HG03575 (cell line): ENCODE measurements around the gene FASTK.
A peak's percentile ranks its signal among the peaks of the same experiment; 100 is the strongest.
"Not testable (repeated sequence)": the region's sequence is repeated elsewhere in the genome, so short reads cannot be mapped to it uniquely, and the experiment has no call there.

ENCODE experiments used
- ATAC-seq: cut with Tn5 transposase; IDR thresholded peaks from one replicate; pipeline ENCODE4 v1.9.1; 2021; ENCODE audit not compliant: unreplicated experiment, insufficient number of reproducible peaks, low FRiP score; ENCODE audit errors: extremely low read depth

The FASTK gene

DNA sequence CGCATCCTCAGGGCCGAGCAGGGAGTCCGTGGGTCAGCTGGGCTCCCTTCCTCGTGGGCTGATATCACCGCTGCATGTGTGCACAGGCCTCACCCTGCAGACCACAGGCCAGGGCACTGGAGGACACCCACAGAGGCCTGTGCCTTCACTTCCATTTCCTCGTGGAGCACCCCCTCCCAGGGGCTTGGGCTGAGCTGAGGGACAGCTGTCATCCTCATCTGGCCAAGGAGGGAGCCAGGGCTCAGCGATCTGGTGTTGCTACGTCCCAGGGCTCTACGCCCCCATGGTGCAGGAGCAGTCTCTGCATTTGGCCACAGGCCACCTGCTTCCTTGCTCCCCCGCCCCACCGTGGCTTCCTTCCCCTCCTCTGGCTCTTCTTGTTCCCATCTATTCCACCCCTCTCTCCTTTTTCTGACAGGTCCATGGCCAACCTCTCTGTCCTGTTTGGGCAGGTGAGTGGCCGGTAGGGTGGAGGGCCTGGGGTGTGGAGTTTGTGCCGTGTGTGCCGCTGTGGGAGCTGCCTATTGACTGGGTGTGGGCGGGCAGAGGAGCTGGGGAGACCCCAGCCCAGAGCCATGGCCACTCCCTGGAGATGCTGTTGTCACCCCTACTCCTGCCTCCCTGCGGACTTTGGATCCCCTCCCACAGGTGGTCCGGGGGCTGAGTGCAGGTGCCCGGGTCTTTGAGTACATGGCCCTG lies 40.6 kb downstream of the FASTK start:
- ATAC-seq: no peak

DNA sequence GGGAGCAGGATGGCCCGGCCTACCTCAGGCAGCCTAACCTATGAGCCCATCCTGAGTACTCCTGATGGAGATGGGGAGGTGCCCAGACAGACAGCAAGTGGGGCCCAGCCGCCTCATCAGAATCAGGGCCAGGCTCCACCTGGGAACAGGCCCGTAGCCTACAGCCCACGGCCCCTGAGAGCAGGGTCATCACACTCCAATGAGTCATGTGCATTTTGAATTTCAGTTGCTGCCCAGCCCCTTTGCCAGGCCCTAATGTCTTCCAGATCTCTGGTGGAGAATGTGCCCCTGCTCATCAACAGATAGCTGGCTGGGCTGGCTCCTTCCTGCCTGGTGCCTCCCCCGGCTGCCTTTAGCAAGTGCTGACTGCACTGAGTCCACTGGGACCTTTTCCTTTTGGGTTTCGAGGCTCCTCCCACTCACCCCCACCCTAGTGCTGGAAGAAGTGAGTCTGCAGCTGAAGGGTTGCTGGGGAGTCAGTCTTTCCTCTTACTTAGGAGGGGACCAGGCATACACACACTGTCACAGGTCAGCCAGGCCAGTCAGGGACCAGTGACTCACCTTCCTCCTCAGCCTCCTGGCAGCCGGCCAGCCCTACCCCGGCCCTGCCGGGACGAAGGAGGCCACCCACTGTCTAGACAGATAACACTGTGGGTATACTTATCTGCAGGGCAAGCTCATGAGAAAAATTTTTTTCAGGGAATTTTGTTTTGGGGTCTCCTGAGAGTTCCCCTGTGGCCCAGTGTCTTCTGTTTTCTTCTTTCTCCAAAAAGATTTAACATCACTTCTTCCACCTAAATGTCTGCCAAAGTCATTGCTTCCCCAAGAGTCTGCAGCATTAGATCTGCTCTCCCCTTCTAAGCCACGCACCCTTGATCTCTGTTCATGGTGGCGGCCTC lies 41.4 kb downstream of the FASTK start:
- no peak for ATAC-seq

DNA sequence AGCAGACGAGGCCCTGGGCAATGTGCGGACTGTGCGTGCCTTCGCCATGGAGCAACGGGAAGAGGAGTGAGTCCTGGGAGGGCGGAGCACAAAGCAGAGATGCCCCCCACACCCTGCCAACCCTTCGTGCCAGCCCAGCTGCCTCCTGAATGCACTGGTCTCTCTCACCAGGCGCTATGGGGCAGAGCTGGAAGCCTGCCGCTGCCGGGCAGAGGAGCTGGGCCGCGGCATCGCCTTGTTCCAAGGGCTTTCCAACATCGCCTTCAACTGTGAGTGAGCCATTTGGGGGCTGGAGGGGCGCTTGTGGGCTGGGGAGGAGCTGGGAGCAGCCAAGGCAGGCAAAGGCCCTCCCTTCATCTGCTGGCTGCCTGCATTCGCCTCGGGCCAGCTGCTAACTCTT lies 44.7 kb downstream of the FASTK start:
- ATAC-seq: no peak

DNA sequence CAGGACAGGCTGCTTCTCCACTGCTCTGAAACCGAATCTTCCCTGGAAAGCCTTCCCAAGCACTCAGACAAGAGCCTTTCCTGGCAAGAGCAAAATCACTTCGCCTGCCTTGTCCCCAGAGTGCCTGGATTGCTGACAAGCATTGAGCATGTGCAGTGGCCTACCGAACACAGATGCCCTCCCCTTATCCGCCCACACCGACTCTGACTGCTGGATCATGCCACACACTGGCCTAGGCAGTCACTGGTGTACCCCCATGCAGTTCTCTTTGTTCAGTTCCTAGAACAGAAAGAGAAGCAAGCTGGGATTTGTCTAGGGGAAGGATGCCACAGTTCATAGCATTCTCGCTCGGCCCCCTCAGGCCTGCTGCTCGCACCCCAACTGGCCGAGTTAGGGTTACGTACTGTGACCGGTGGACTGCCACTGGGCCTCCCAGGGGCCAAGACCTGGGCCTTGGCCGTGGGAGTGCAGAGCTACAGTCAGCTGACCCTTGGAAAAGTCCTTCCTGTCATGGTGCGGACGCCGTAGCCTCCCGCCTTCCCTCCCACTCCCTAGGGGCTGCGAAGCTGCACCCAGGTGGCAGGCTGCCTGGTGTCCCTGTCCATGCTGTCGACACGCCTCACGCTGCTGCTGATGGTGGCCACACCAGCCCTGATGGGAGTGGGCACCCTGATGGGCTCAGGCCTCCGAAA lies 45.4 kb downstream of the FASTK start:
- ATAC-seq: no peak

DNA sequence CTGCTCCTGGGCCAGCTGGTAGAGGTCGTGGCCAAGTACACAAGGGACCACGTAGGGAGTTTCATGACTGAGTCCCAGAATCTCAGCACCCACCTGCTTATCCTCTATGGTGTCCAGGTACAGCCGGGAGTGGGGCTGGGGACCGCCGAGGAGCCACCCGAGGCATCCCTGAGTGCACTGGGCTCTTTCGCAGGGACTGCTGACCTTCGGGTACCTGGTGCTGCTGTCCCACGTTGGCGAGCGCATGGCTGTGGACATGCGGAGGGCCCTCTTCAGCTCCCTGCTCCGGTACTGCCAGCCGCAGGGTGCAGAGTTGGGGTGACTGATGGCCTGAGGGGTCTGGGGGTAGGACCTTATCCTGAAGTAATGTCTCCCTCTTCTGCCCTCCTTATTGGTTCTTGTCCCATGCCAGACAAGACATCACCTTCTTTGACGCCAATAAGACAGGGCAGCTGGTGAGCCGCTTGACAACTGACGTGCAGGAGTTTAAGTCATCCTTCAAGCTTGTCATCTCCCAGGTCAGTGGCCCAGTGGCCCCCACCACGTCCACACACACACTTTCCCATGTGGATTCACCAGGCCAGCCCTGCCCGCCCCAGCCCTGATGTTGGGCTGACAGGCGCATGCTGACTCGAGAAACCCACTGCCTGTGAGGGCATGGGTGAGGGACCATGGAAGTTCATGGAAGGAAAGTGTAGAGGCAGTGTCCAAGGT lies 46.1 kb downstream of the FASTK start:
- no peak for ATAC-seq

DNA sequence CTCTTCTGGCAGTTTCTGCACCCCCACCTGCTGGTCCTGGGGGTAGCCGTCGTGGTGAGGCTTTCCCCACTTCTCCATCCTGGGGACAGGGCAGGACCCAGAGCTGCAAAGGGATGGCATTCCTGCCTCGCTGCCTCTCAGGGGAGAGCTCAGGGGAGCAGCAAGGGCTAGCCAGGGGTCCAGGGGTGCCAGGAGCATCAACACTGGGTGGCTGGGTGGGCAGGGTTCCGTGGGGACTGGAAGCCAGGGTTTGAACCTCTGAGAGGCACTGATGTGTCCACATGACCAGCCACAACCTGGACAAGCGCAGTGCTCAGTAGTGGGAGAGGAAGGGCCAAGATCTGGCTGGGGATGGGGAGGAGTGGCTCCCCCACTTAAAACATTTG lies 46.8 kb downstream of the FASTK start:
- ATAC-seq: no peak

DNA sequence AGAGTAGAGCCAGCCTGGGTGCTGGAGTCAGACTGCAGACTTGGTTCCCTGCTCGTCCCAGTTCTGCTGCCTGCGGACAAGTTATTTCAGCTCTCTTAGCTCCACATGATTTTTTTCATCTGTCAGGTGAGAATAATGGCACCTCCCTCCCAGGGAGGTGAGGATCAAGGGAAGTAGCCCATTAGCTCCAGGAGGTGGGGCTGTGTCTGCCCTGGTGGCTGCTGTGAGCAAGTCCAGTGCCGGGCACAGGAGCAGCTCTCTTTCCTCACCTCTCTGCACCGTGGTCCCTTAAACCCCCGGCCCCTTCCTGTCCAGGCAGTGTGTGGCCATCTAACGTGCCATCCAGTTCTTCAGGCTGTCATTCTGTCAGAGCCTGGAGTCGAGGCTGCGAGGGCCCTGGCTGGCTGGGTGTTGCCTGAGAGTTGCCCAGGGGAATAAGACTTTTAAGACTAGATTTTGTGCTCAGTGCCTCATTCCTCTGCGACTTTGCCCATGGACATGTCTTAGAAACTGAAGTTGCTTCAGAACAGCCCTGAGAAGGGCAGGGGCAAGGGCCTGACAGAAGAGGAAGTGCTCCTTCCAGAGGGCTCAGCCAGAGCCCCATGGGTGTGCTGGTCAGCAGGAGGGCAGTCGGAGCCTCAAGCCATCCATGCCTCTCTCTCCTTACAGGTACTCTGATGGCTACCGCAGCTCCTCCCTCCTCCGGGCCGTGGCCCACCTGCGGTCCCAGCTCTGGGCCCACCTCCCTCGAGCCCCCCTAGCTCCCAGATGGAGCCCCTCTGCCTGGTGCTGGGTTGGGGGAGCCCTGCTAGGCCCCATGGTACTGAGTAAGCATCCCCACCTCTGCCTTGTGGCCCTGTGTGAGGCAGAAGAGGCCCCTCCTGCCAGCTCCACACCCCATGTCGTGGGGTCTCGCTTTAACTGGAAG lies 47.4 kb downstream of the FASTK start:
- no peak for ATAC-seq

DNA sequence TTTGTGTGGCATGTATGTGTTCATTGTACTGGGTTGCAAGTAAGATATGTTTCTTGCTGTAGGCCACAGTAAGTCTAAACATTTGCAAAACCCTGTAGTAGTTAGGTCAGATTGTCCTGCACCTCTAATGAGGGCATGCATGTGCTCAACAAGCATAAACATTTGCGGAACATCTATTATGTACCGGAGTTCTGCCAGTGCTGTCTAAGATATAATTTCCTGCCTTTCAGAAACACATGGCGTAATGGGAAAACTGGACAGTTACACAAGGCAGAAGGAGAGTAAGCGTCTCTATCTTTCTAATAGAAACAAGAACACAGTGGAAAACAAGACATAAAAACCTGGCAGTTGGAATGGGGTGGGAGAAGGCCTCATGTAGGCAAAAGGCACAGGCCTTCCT lies 49.6 kb downstream of the FASTK start:
- ATAC-seq: no peak

DNA sequence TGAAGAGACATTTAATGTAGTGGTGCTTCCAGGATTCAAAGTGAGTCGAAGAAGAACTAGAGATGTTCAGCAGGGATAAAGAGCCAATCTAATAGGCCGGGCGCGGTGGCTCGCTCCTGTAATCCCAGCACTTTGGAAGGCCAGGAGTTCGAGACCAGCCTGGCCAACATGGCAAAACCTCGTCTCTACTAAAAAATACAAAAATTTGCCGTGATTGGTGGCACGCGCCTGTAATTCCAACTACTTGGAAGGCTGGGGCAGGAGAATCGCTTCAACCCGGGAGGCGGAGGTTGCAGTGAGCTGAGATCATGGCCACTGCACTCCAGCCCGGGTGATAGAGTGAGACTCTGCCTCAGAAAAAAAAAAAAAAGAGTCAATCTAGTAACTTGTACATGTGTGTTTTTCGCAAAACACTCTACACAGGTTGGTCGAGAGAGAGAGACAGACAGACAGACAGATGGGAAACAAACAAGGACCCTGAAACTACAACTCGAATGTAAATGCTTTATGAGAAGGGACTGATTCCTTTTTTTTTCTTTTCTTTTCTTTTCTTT lies 51.6 kb downstream of the FASTK start:
- ATAC-seq: no peak

DNA sequence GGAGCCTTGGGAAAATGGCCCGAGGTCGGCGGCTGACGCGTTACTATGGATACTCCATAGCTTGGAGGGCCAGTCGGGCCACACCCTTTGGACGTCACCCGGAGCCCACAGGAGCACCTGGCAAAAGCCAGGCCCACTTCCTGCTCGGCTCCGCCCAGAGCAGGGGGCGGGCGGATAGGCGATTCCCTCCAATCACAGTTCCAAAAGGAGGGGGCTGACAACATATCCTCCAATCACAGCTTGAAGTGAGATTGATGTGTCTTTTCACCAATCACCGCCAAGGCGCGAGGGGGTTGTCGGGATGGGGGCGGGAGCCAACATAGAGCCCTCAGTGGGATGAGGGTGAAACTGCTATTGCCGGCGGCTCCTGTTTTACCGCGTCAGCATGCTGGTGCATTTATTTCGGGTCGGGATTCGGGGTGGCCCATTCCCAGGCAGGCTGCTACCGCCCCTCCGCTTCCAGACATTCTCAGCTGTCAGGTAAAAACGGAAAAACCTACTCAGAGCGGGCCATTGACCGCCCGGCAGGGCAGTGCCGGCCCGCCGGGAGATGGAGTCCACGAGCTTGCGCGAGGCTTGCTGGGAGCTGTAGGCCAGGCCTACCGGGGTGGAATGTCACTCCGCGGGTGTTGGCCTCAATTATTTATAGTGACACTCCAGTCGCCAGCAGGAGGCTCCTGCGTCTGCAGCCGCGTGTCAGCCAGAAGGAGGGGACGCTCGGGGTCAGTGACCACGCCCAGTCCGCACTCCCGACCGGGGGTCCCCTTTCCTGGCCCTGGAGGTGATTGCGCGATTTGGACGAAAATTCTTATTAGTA lies 52.3 kb downstream of the FASTK start, which contains the start of gene ABCB8:
Gene ABCB8, plus strand, starts transcription at position 320 of the 817 bp plus-strand sequence. Its CDS starts 66 bp downstream, at position 386.
- ATAC-seq: peak; percentile 84

DNA sequence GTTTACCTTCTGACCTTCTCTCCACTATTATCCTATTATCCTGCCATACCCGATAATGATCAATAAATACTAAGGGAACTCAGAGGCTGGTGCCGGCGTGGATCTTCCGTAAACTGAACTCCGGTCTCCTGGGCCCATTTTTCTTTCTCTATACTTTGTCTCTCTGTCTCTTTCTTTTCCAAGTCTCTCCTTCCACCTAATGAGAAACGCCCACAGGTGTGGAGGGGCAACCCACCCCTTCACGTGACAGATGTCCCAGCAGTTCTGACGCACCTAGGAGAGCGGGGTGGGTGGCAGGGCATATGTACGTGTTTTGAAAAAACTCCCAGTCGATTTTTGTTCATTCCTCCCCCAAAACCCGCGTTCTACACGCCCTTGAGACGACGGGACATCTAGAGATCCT lies 52.9 kb downstream of the FASTK start:
- not testable (repeated sequence) for ATAC-seq

DNA sequence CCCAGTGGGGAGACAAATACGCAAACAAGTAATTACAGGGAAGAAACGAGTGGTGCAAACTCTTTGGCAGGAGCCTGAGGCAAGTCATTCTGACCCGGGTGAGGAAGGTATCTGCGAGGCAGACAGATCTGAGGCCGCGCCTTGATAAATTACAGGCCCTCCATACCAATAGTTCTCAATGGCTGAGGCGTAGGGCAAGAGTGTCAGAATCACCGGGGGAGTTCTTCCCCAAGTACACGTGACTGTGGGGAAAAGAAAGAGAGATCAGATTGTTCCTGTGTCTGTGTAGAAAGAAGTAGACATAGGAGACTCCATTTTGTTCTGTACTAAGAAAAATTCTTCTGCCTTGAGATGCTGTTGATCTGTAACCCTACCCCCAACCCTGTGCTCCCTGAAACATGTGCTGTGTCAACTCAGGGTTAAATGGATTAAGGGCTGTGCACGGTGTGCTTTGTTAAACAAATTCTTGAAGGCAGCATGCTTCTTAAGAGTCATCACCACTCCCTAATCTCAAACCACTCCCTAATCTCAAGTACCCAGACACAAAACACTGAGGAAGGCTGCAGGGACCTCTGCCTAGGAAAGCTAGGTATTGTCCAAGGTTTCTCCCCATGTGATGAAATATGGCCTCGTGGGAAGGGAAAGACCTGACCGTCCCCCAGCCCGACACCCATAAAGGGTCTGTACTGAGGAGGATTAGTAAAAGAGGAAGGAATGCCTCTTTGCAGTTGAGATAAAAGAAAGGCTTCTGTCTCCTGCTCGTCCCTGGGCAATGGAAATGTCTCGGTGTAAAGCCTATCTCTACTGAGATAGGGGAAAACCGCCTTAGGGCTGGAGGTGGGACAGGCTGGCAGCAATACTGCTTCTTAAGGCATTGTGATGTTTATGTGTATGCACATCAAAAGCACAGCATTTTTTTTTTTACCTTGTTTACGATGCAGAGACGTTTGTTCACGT lies 53.6 kb downstream of the FASTK start:
- ATAC-seq: not testable (repeated sequence)
